NCI-H2171 (cell line): ENCODE results near the gene PANX2.
A peak's percentile ranks its signal among the peaks of the same experiment; 100 is the strongest.
"Not testable (repeated sequence)": the region's sequence is repeated elsewhere in the genome, so short reads cannot be mapped to it uniquely, and the experiment has no call there.

Source experiments
- DNase-seq: peaks from one replicate; lab custom pipeline; 2025; lab: John Stamatoyannopoulos, UW

PANX2 gene

GRCh38 chr22:50170453-50171318 lies at the start of gene PANX2:
PANX2 (plus strand) TSS chr22:50170731; CDS start chr22:50170731, 0 bp downstream.
- peak; percentile 39 for DNase-seq

- no peak for DNase-seq
Measured at GRCh38 chr22:50121202-50121740, 49.3 kb upstream of the PANX2 start.

GRCh38 chr22:50123119-50123518 lies 47.4 kb upstream of the PANX2 start:
- DNase-seq: no peak

GRCh38 chr22:50125029-50125428 lies 45.5 kb upstream of the PANX2 start:
- DNase-seq: no peak

- no peak for DNase-seq
Measured at GRCh38 chr22:50129121-50129736, 41.3 kb upstream of the PANX2 start.

GRCh38 chr22:50131894-50132293 lies 38.6 kb upstream of the PANX2 start:
- DNase-seq: no peak

GRCh38 chr22:50134481-50134880 lies 36.0 kb upstream of the PANX2 start:
- DNase-seq: no peak

GRCh38 chr22:50136581-50137015 lies 33.9 kb upstream of the PANX2 start:
- DNase-seq: no peak

GRCh38 chr22:50137277-50137676 lies 33.3 kb upstream of the PANX2 start:
- not testable (repeated sequence) for DNase-seq

GRCh38 chr22:50138041-50138440 lies 32.5 kb upstream of the PANX2 start:
- DNase-seq: no peak

GRCh38 chr22:50138988-50139387 lies 31.5 kb upstream of the PANX2 start:
- DNase-seq: no peak

GRCh38 chr22:50139843-50140415 lies 30.6 kb upstream of the PANX2 start:
- peak; percentile 74 for DNase-seq

- DNase-seq: no peak
Measured at GRCh38 chr22:50140615-50141014, 29.9 kb upstream of the PANX2 start.

- no peak for DNase-seq
Measured at GRCh38 chr22:50141462-50141861, 29.1 kb upstream of the PANX2 start.

GRCh38 chr22:50141891-50142363 lies 28.6 kb upstream of the PANX2 start:
- no peak for DNase-seq

- DNase-seq: no peak
Measured at GRCh38 chr22:50143096-50143495, 27.4 kb upstream of the PANX2 start.

GRCh38 chr22:50144005-50144614 lies 26.4 kb upstream of the PANX2 start:
- DNase-seq: no peak

- no peak for DNase-seq
Measured at GRCh38 chr22:50145721-50146438, 24.7 kb upstream of the PANX2 start.

GRCh38 chr22:50146439-50147238 lies 23.9 kb upstream of the PANX2 start:
- DNase-seq: no peak
